GM18909 (cell line): ENCODE results near the gene RBMS2.
"Not testable (repeated sequence)": the region's sequence is repeated elsewhere in the genome, so short reads cannot be mapped to it uniquely, and the experiment has no call there.

Experiments
- ATAC-seq: cut with Tn5 transposase; IDR thresholded peaks from one replicate; pipeline ENCODE4 v1.9.1; 2021; ENCODE audit warnings: mild to moderate bottlenecking; ENCODE audit not compliant: unreplicated experiment, poor library complexity

Gene RBMS2

DNA sequence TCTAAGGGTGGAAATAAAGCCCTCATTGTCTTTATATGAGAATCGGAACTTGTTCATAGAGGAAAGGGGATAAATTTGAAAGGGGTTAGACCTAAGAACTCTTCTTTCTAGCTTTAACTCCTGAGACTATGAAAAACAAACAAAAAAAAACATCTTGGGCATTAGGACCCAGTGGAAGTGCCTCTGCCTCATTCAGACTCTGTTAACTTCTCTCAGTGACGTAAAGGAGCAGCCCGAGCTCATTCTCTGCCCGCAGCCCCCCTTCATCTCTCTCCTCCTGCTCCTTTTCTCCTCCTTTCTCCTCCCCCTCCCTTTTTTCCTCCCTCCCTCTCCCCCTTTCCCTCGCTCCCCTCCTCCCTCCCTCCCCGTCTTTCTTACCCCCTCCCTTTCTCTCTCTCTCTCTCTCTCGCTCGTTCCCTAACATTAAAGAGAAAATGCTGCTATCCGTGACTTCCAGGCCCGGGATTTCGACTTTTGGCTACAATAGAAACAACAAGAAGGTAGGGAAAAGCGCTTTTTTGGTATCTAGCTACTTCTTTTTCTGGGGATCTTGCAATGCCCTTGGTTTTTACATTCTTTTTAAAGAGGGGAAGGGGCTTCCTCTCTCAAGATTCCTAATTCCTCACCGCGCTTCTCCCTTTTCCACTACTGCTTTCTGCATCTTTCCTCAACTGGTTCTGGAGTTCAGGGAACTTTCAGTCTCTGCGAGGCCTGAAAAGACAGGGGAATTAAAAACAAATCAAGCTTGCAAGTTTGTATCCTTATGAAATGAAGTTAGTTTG is at the start of gene RBMS2:
RBMS2 (plus strand) TSS at position 231 of the 782 bp plus-strand sequence; CDS start at position 435, 204 bp downstream.
- peak; percentile 67 for ATAC-seq

GRCh38 chr12:56474389-56474788 is 47.2 kb upstream of the RBMS2 start:
- no peak for ATAC-seq

- no peak for ATAC-seq
Measured at GRCh38 chr12:56476143-56476542, 45.5 kb upstream of the RBMS2 start.

DNA sequence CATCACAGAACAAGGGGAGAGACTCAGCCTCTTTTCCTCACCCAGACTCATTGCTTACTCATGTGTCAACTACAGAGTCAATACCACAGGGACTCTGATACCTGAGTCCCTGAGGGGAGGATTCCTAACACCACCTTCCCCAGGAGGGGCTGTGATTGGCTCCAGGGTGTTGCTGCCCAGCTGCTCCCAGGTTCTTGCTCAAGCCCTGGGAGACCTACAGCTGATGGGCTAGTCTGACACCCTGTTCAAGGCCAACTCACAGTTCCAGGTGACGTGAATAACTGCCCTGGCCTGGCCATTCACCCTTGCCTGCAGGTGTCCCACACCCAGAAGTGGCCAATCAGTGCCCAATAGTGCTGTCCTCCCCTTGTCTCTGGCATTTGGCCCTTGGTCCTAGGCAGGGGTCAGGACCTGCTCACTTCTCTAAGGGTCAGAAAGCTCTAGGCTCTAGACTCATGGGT is 44.6 kb upstream of the RBMS2 start:
- ATAC-seq, result no peak

- ATAC-seq, result no peak
Measured at GRCh38 chr12:56477521-56478225, 43.9 kb upstream of the RBMS2 start.

DNA sequence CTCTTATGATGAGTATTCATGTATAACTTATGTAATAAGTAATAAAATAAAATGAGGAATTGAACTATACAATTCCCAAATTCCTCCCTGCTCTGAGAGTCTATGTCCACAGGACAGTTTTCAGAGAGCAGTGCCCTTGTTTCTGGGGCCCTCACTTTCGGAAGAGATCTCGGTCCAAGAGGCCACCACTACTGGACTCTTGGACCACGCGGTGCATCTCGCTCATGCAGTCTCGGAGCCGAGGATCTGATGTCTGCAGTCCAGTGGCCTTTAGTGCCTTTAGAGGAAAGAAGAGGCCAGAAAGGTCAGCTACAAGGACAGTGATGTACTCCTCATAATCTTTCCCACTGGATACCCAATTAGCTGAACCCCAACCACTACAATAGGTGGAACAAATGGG is 42.0 kb upstream of the RBMS2 start:
- no peak for ATAC-seq

GRCh38 chr12:56484566-56484965 is 37.1 kb upstream of the RBMS2 start:
- no peak for ATAC-seq

DNA sequence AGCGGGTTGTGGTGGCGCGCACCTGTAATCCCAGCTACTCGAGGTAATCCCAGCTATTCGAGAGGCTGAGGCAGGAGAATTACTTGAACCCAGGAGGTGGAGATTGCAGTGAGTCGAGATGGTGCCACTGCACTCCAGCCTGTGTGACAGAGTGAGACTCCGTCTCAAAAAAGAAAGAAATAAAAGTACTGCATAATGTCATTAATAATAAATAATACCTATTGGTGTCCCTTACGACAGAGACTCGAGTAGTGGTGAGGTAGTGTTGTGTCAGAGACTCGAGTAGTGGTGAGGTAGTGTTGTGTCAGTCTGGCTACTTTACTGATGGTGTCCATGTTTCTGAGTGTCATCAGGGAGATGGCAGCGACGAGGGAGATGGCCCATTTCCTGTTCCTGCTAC is 34.9 kb upstream of the RBMS2 start:
- ATAC-seq, result no peak

- peak; percentile 40 for ATAC-seq
Measured at GRCh38 chr12:56487448-56488040, 34.1 kb upstream of the RBMS2 start.

DNA sequence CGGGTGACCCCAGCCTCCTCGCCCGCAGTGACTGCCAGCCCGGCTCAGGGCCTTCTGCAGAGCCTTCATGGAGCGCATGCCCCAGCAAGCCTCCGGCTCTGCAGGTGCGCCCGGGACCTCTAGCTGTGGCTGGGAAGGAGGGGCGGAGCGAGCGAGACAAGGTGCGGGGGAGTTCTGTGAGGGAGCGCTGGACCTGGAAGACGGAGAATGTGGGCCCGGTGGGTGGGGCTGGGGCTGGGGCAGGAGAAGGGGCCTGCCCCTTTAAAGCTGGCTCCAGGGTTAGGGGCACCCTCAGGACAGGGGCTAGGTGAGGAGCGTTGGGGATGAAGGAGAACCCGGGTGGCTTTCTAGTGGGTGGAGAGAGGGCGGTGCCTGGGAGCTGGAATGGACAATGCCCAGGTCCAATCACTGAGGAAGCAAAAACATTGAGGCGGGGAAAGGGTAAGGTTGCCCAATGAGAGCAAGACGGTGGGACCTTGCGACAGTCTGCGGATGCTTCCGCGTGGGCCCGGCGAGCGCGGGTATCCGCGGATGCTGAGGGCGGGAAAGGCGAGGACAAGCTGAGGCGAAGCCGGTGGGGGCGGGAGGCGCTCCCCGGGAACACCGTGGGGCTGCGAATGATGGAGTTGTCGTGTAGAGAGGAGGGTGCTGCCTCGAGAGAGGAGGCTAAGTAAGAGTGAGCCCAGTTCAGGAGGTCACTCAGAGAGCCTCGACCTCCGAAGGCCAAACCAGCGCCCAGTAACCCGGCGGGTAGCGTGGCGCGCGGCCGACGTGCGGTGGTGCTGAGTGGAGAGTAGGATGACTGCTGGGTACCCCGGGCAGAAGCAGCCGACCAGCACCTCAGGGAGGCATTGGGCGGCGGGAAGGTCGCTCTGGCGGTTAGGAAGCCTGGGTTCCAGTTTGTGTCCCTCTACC is 33.3 kb upstream of the RBMS2 start, which contains the start of gene GLS2:
GLS2 (minus strand) TSS at position 121 of the 915 bp plus-strand sequence; CDS start at position 78, 43 bp downstream.
- peak; percentile 92 for ATAC-seq

GRCh38 chr12:56490360-56490759 is 31.3 kb upstream of the RBMS2 start:
- no peak for ATAC-seq

GRCh38 chr12:56493409-56494105 is 28.1 kb upstream of the RBMS2 start:
- ATAC-seq, result not testable (repeated sequence)

DNA sequence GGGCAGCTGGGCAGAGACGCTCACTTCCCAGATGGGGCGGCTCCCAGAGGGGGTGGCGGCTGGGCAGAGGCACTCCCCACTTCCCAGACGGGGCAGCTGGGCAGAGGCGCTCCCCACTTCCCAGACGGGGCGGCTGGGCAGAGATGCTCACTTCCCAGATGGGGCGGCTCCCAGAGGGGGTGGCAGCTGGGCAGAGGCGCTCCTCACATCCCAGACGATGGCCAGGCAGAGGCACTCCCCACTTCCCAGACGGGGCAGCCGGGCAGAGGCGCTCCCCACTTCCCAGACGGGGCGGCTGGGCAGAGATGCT is 27.6 kb upstream of the RBMS2 start:
- ATAC-seq, result not testable (repeated sequence)

DNA sequence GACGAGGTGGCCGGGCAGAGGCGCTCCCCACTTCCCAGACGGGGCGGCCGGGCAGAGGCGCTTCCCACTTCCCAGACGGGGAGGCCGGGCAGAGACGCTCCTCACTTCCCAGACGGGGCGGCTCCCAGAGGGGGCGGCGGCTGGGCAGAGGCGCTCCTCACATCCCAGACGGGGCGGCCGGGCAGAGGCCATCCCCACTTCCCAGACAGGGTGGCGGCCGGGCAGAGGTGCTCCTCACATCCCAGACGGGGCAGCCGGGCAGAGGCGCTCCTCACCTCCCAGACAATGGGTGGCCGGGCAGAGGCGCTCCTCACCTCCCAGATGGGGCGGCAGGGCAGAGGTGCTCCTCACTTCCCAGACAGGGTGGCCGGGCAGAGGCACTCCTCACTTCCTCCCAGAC is 27.1 kb upstream of the RBMS2 start:
- not testable (repeated sequence) for ATAC-seq

- ATAC-seq, result not testable (repeated sequence)
Measured at GRCh38 chr12:56496704-56497103, 24.9 kb upstream of the RBMS2 start.

DNA sequence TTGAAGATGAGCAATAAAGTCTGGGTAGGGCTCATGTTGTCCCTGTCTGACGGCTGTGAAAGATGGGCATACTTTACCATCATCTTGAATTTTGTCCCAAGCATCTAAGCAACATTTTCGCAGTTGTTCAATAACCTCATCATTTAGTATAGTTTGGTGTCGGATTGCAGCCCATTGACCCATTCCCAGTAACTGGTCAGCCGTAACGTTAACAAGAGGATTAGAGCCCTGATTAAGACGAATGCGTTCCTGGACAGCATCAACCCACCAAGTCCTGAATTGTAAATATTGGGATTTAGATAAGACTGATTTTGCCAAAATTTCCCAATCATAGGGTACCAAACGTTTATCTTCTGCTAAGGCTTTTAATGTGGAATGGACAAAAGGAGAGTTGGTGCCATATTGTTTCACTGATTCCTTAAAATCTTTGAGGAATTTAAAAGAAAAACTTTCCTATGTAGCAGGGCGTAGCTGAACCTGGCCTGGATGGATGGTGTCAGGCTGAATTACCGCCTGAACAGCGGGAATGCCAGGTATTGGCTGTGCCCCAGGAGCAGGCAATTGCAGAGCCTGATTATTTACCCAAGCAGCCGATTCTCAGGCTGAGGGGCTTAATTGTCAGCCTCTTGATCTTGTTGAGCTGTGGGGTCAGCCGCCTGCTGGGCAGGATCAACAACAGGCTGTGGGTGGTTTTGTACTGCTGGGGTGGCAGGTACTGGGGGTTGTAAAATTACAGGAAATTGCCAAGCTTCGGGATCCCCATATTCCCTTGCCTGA is 23.3 kb upstream of the RBMS2 start:
- not testable (repeated sequence) for ATAC-seq

DNA sequence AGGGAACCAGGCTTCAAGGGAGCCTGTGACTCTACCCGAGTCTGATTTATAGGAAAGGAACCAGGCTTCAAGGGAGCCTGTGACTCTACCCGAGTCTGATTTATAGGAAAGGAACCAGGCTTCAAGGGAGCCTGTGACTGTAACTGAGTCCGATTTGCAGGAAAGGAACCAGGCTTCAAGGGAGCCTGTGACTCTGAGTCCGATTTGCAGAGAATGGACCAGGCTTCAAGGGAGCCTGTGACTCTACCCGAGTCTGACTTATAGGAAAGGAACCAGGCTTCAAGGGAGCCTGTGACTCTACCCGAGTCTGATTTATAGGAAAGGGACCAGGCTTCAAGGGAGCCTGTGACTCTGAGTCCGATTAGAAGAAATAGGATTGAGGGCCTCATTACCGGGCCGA is 22.2 kb upstream of the RBMS2 start:
- ATAC-seq, result not testable (repeated sequence)

- not testable (repeated sequence) for ATAC-seq
Measured at GRCh38 chr12:56499879-56500278, 21.7 kb upstream of the RBMS2 start.

GRCh38 chr12:56510786-56511185 is 10.8 kb upstream of the RBMS2 start:
- ATAC-seq, result no peak
